WTC11 (cell line): ENCODE data around the gene KSR2. TPM values are rescaled to one million over a fixed set of nuclear protein-coding genes. Genes with fewer than 3 reads are reported as not detected.

ENCODE experiments used
- ATAC-seq: fragments of 200-7000 bp; cut with Tn5 transposase; 2 replicates; pipeline ENCODE4 v1.10.0; 2021; ENCODE audit warnings: mild to moderate bottlenecking, moderate library complexity
- CTCF ChIA-PET: fragments of 300-600 bp; sonication (Branson Sonifier 250); formaldehyde crosslinking; loops from one replicate; lab custom pipeline; 2021; ENCODE audit warnings: antibody characterized with exemption; lab: Charles Lee
- POLR2A ChIA-PET: fragments of 350-600 bp; sonication (Branson Sonifier 250); formaldehyde crosslinking; loops from one replicate; lab custom pipeline; 2021; ENCODE audit warnings: antibody characterized with exemption; lab: Charles Lee
- DNase-seq: peaks from one replicate; pipeline ENCODE4 v3.0.0; 2021; ENCODE audit warnings: low spot score
- H3K27ac Mint-ChIP-seq: 2 replicates; pipeline ENCODE4 v1.8.0; 2021; ENCODE audit warnings: mixed read lengths
- H3K27me3 Mint-ChIP-seq: 2 replicates; pipeline ENCODE4 v1.8.0; 2021; ENCODE audit warnings: low read depth, mild to moderate bottlenecking, moderate library complexity, mixed read lengths
- H3K36me3 Mint-ChIP-seq: 2 replicates; pipeline ENCODE4 v1.8.0; 2021; ENCODE audit warnings: mixed read lengths
- H3K4me1 Mint-ChIP-seq: 2 replicates; pipeline ENCODE4 v1.8.0; 2022; ENCODE audit warnings: mixed read lengths
- H3K4me3 Mint-ChIP-seq: 2 replicates; pipeline ENCODE4 v1.8.0; 2021; ENCODE audit warnings: mild to moderate bottlenecking, moderate library complexity, mixed read lengths
- H3K9me3 Mint-ChIP-seq: 2 replicates; pipeline ENCODE4 v1.8.0; 2021; ENCODE audit warnings: mixed read lengths
- ESRRA ChIP-seq: sonication (generic); formaldehyde crosslinking; IDR thresholded peaks from 2 replicates; pipeline ENCODE4 v1.8.1; 2022; ENCODE audit warnings: mild to moderate bottlenecking, missing genetic modification reagents, borderline replicate concordance
- ETV6 ChIP-seq: sonication (generic); formaldehyde crosslinking; IDR thresholded peaks from 2 replicates; pipeline ENCODE4 v1.8.1; 2022; ENCODE audit warnings: mild to moderate bottlenecking, missing genetic modification reagents
- FOXJ3 ChIP-seq: sonication (generic); formaldehyde crosslinking; IDR thresholded peaks from 2 replicates; pipeline ENCODE4 v1.9.0; 2021; ENCODE audit warnings: missing genetic modification reagents, mild to moderate bottlenecking, borderline replicate concordance
- FOXK1 ChIP-seq: sonication (generic); formaldehyde crosslinking; IDR thresholded peaks from 2 replicates; pipeline ENCODE4 v1.8.0; 2022; ENCODE audit warnings: mild to moderate bottlenecking, moderate library complexity, missing genetic modification reagents
- JAZF1 ChIP-seq: fragments of 250-450 bp; sonication (Bioruptor Pico); IDR thresholded peaks from 2 replicates; pipeline ENCODE4 v1.9.0; 2021; ENCODE audit warnings: moderate library complexity, mild to moderate bottlenecking, inconsistent platforms
- NFATC4 ChIP-seq: fragments of 250-450 bp; sonication (Bioruptor Pico); IDR thresholded peaks from 2 replicates; pipeline ENCODE4 v1.9.0; 2021; ENCODE audit warnings: mild to moderate bottlenecking
- PRRX2 ChIP-seq: fragments of 250-450 bp; sonication (Bioruptor Pico); IDR thresholded peaks from 2 replicates; pipeline ENCODE4 v1.8.0; 2021; ENCODE audit warnings: mild to moderate bottlenecking
- RELA ChIP-seq: sonication (generic); formaldehyde crosslinking; IDR thresholded peaks from 2 replicates; pipeline ENCODE4 v1.8.1; 2022; ENCODE audit warnings: missing genetic modification reagents, mild to moderate bottlenecking, borderline replicate concordance
- SMAD3 ChIP-seq: sonication (generic); formaldehyde crosslinking; IDR thresholded peaks from 2 replicates; pipeline ENCODE4 v1.8.0; 2022; ENCODE audit warnings: missing genetic modification reagents, mild to moderate bottlenecking, borderline replicate concordance
- TEAD4 ChIP-seq: sonication (generic); formaldehyde crosslinking; IDR thresholded peaks from 2 replicates; pipeline ENCODE4 v1.8.0; 2022; ENCODE audit warnings: mild to moderate bottlenecking, missing genetic modification reagents
- ZNF138 ChIP-seq: sonication (generic); formaldehyde crosslinking; conservative IDR thresholded peaks from 2 replicates; pipeline ENCODE4 v1.8.1; 2022; ENCODE audit warnings: mild to moderate bottlenecking, moderate library complexity, missing genetic modification reagents
- ZNF317 ChIP-seq: sonication (generic); formaldehyde crosslinking; IDR thresholded peaks from 2 replicates; pipeline ENCODE4 v1.8.1; 2023; ENCODE audit warnings: low read depth, mild to moderate bottlenecking, moderate library complexity, missing genetic modification reagents, borderline replicate concordance
- ZNF671 ChIP-seq: fragments of 250-450 bp; sonication (Bioruptor Pico); IDR thresholded peaks from 2 replicates; pipeline ENCODE4 v1.8.0; 2021; ENCODE audit warnings: mild to moderate bottlenecking
- total RNA-seq: library from RNA; stranded (reverse); gene quantifications from 3 replicates; pipeline ENCODE4 v1.2.3, GENCODE V29; 2021
- TF ChIP-seq, protein P1 (sequence below): fragments of 250-450 bp; sonication (Bioruptor Pico); IDR thresholded peaks from 2 replicates; pipeline ENCODE4 v1.9.0; 2021; ENCODE audit warnings: mild to moderate bottlenecking, borderline replicate concordance
- TF ChIP-seq, protein P2 (sequence below): sonication (generic); formaldehyde crosslinking; IDR thresholded peaks from 2 replicates; pipeline ENCODE4 v1.8.0; 2023; ENCODE audit warnings: missing genetic modification reagents, mild to moderate bottlenecking, borderline replicate concordance
- TF ChIP-seq, protein P3 (sequence below): sonication (generic); formaldehyde crosslinking; conservative IDR thresholded peaks from 2 replicates; pipeline ENCODE4 v1.8.1; 2023; ENCODE audit warnings: mild to moderate bottlenecking, low read depth, missing genetic modification reagents, moderate library complexity
- TF ChIP-seq, protein P4 (sequence below): sonication (generic); formaldehyde crosslinking; IDR thresholded peaks from 2 replicates; pipeline ENCODE4 v1.8.1; 2022; ENCODE audit warnings: mild to moderate bottlenecking, missing genetic modification reagents, moderate library complexity, borderline replicate concordance
- TF ChIP-seq, protein P5 (sequence below): fragments of 250-450 bp; sonication (Bioruptor Pico); IDR thresholded peaks from 2 replicates; pipeline ENCODE4 v1.9.0; 2021; ENCODE audit warnings: mild to moderate bottlenecking
- TF ChIP-seq, protein P6 (sequence below): sonication (generic); formaldehyde crosslinking; IDR thresholded peaks from 2 replicates; pipeline ENCODE4 v1.8.1; 2023; ENCODE audit warnings: mild to moderate bottlenecking, missing genetic modification reagents, moderate library complexity

Gene KSR2
- total RNA-seq, 1 experiment from 2014 or later = 2.4 TPM

DNA sequence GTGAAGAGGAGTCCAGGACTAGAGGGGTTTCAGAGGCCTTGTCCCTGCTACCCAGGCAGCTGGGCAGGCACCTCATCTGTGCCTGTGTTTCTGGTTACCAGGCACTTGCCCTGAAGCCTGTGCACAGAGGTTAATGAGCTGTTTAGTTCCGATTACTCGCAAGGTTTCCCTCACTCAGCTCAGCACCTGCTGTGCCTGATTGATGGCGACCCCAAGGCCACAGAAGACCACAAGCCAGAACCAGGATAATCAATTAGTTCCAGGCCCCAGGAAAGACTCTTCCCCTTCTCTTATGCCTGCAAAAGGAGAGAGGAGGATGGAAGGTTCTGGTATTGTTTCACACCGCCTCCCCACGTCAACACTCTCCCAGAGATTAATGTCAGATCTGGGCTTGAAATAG, 518.6 kb downstream of the KSR2 start:
- H3K4me3 Mint-ChIP-seq = no peak overlapping the region
- ChIA-PET CTCF (interaction anchor here (0.8 to 1.0 kb wide), 2 partner anchors 83 to 400 kb away, joined by 3 read pairs; no protein-coding TSS in a partner anchor), POLR2A (no interaction called here)
- ATAC-seq (no peak), DNase-seq (no peak)
- no peaks in the 10 kb centered on the region for H3K27me3 Mint-ChIP-seq
- H3K36me3 Mint-ChIP-seq = peaks cover 3% of the 10 kb centered on the region; the same call in 1 of the 2 replicates
- no peak for TF ChIP-seq FOXJ3 (CRISPR knock-in tag)
- no peak for TF ChIP-seq ESRRA (CRISPR knock-in tag)
- no peak for TF ChIP-seq RELA
- no peak for TF ChIP-seq SMAD3
- TF ChIP-seq NFATC4 (CRISPR knock-in tag) = no peak
- no peak for TF ChIP-seq ZNF671
- TF ChIP-seq TEAD4 (CRISPR knock-in tag) = no peak
- TF ChIP-seq FOXK1 (CRISPR knock-in tag) = no peak
- TF ChIP-seq ETV6 = no peak
- TF ChIP-seq, protein P1, sequence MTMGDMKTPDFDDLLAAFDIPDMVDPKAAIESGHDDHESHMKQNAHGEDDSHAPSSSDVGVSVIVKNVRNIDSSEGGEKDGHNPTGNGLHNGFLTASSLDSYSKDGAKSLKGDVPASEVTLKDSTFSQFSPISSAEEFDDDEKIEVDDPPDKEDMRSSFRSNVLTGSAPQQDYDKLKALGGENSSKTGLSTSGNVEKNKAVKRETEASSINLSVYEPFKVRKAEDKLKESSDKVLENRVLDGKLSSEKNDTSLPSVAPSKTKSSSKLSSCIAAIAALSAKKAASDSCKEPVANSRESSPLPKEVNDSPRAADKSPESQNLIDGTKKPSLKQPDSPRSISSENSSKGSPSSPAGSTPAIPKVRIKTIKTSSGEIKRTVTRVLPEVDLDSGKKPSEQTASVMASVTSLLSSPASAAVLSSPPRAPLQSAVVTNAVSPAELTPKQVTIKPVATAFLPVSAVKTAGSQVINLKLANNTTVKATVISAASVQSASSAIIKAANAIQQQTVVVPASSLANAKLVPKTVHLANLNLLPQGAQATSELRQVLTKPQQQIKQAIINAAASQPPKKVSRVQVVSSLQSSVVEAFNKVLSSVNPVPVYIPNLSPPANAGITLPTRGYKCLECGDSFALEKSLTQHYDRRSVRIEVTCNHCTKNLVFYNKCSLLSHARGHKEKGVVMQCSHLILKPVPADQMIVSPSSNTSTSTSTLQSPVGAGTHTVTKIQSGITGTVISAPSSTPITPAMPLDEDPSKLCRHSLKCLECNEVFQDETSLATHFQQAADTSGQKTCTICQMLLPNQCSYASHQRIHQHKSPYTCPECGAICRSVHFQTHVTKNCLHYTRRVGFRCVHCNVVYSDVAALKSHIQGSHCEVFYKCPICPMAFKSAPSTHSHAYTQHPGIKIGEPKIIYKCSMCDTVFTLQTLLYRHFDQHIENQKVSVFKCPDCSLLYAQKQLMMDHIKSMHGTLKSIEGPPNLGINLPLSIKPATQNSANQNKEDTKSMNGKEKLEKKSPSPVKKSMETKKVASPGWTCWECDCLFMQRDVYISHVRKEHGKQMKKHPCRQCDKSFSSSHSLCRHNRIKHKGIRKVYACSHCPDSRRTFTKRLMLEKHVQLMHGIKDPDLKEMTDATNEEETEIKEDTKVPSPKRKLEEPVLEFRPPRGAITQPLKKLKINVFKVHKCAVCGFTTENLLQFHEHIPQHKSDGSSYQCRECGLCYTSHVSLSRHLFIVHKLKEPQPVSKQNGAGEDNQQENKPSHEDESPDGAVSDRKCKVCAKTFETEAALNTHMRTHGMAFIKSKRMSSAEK (CRISPR knock-in tag) = no peak
- TF ChIP-seq, protein P2, sequence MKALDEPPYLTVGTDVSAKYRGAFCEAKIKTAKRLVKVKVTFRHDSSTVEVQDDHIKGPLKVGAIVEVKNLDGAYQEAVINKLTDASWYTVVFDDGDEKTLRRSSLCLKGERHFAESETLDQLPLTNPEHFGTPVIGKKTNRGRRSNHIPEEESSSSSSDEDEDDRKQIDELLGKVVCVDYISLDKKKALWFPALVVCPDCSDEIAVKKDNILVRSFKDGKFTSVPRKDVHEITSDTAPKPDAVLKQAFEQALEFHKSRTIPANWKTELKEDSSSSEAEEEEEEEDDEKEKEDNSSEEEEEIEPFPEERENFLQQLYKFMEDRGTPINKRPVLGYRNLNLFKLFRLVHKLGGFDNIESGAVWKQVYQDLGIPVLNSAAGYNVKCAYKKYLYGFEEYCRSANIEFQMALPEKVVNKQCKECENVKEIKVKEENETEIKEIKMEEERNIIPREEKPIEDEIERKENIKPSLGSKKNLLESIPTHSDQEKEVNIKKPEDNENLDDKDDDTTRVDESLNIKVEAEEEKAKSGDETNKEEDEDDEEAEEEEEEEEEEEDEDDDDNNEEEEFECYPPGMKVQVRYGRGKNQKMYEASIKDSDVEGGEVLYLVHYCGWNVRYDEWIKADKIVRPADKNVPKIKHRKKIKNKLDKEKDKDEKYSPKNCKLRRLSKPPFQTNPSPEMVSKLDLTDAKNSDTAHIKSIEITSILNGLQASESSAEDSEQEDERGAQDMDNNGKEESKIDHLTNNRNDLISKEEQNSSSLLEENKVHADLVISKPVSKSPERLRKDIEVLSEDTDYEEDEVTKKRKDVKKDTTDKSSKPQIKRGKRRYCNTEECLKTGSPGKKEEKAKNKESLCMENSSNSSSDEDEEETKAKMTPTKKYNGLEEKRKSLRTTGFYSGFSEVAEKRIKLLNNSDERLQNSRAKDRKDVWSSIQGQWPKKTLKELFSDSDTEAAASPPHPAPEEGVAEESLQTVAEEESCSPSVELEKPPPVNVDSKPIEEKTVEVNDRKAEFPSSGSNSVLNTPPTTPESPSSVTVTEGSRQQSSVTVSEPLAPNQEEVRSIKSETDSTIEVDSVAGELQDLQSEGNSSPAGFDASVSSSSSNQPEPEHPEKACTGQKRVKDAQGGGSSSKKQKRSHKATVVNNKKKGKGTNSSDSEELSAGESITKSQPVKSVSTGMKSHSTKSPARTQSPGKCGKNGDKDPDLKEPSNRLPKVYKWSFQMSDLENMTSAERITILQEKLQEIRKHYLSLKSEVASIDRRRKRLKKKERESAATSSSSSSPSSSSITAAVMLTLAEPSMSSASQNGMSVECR = no peak
- TF ChIP-seq, protein P3, sequence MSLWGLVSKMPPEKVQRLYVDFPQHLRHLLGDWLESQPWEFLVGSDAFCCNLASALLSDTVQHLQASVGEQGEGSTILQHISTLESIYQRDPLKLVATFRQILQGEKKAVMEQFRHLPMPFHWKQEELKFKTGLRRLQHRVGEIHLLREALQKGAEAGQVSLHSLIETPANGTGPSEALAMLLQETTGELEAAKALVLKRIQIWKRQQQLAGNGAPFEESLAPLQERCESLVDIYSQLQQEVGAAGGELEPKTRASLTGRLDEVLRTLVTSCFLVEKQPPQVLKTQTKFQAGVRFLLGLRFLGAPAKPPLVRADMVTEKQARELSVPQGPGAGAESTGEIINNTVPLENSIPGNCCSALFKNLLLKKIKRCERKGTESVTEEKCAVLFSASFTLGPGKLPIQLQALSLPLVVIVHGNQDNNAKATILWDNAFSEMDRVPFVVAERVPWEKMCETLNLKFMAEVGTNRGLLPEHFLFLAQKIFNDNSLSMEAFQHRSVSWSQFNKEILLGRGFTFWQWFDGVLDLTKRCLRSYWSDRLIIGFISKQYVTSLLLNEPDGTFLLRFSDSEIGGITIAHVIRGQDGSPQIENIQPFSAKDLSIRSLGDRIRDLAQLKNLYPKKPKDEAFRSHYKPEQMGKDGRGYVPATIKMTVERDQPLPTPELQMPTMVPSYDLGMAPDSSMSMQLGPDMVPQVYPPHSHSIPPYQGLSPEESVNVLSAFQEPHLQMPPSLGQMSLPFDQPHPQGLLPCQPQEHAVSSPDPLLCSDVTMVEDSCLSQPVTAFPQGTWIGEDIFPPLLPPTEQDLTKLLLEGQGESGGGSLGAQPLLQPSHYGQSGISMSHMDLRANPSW (CRISPR knock-in tag) = no peak
- TF ChIP-seq JAZF1 (CRISPR knock-in tag) = no peak
- TF ChIP-seq ZNF317 (CRISPR knock-in tag) = no peak
- TF ChIP-seq, protein P4, sequence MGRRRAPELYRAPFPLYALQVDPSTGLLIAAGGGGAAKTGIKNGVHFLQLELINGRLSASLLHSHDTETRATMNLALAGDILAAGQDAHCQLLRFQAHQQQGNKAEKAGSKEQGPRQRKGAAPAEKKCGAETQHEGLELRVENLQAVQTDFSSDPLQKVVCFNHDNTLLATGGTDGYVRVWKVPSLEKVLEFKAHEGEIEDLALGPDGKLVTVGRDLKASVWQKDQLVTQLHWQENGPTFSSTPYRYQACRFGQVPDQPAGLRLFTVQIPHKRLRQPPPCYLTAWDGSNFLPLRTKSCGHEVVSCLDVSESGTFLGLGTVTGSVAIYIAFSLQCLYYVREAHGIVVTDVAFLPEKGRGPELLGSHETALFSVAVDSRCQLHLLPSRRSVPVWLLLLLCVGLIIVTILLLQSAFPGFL (CRISPR knock-in tag) = no peak
- TF ChIP-seq, protein P5, sequence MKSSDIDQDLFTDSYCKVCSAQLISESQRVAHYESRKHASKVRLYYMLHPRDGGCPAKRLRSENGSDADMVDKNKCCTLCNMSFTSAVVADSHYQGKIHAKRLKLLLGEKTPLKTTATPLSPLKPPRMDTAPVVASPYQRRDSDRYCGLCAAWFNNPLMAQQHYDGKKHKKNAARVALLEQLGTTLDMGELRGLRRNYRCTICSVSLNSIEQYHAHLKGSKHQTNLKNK (CRISPR knock-in tag) = no peak
- TF ChIP-seq PRRX2 = no peak
- TF ChIP-seq, protein P6, sequence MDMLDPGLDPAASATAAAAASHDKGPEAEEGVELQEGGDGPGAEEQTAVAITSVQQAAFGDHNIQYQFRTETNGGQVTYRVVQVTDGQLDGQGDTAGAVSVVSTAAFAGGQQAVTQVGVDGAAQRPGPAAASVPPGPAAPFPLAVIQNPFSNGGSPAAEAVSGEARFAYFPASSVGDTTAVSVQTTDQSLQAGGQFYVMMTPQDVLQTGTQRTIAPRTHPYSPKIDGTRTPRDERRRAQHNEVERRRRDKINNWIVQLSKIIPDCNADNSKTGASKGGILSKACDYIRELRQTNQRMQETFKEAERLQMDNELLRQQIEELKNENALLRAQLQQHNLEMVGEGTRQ = no peak
- no peak for TF ChIP-seq ZNF138 (CRISPR knock-in tag)
- H3K27ac Mint-ChIP-seq = no peak overlapping the region
- peaks cover 12% of the 10 kb centered on the region; the same call in 1 of the 2 replicates for H3K9me3 Mint-ChIP-seq
- no peaks in the 10 kb centered on the region for H3K4me1 Mint-ChIP-seq
